B cell (primary cell): Measurements from ENCODE around the gene RPTOR. TPM values are rescaled to one million over a fixed set of nuclear protein-coding genes. Genes with fewer than 3 reads are reported as not detected.
"Not testable (repeated sequence)": the region's sequence is repeated elsewhere in the genome, so short reads cannot be mapped to it uniquely, and the experiment has no call there.

Source experiments
- ATAC-seq: fragments of 200-7000 bp; cut with Tn5 transposase; one replicate; pipeline ENCODE4 v1.10.0; 2021; ENCODE audit warnings: low read depth, mild to moderate bottlenecking, moderate number of reproducible peaks, moderate library complexity
- CTCF ChIA-PET: fragments of 350-600 bp; sonication (Branson Sonifier 250); formaldehyde crosslinking; loops from one replicate; lab custom pipeline; 2021; ENCODE audit warnings: antibody characterized with exemption, inconsistent platforms; lab: Charles Lee
- POLR2A ChIA-PET: fragments of 350-600 bp; sonication (Branson Sonifier 250); formaldehyde crosslinking; loops from one replicate; lab custom pipeline; 2021; ENCODE audit warnings: antibody characterized with exemption; lab: Charles Lee
- DNase-seq: peaks from one replicate; pipeline ENCODE4 v3.0.0; 2013
- H2AFZ ChIP-seq: 2 replicates; pipeline ENCODE4 v1.6.1; 2012; ENCODE audit warnings: mild to moderate bottlenecking, low read depth, low read length; ENCODE audit not compliant: insufficient read depth, poor library complexity, severe bottlenecking
- H3K27ac ChIP-seq, 2 donors: 1 replicate in 1 of 2; 2 replicates in 1 of 2; pipeline ENCODE4 v1.5.1; 2012 to 2013; ENCODE audit warnings: low read length in 2 of 2, mild to moderate bottlenecking in 2 of 2, moderate library complexity in 1 of 2
- H3K27me3 ChIP-seq, 4 experiments: fragments of 200-600 bp in 1 of 4; sonication (generic) in 1 of 4; replicated peaks in 1 of 4; 1 replicate in 2 of 4; 2 replicates in 2 of 4; pipeline versions ENCODE4 v1.6.1 to v1.7.0; 2013 to 2016; ENCODE audit warnings: low read length in 3 of 4, mild to moderate bottlenecking in 2 of 4, mixed read lengths in 1 of 4, moderate library complexity in 1 of 4; ENCODE audit not compliant: insufficient read depth in 4 of 4, control insufficient read depth in 3 of 4; ENCODE audit errors: control extremely low read depth in 1 of 4
- H3K36me3 ChIP-seq, 2 experiments: replicated peaks in 1 of 2; 1 replicate in 1 of 2; 2 replicates in 1 of 2; pipeline versions ENCODE4 v1.6.1 to v1.7.1; 2013; ENCODE audit warnings: low read length in 1 of 2; ENCODE audit not compliant: insufficient read depth in 2 of 2, control insufficient read depth in 1 of 2; ENCODE audit errors: control extremely low read depth in 1 of 2, extremely low read depth in 1 of 2
- H3K4me1 ChIP-seq, 2 donors: fragments of 200-600 bp in 1 of 2; sonication (generic) in 1 of 2; 1 replicate in 1 of 2; 2 replicates in 1 of 2; pipeline versions ENCODE4 v1.5.1 to v1.6.1; 2013 to 2017; ENCODE audit warnings: low read length in 2 of 2; ENCODE audit not compliant: control insufficient read depth in 2 of 2, insufficient read depth in 2 of 2
- H3K4me2 ChIP-seq: replicated peaks from 2 replicates; pipeline ENCODE3; 2012; ENCODE audit warnings: mild to moderate bottlenecking, low read depth, low read length; ENCODE audit not compliant: poor library complexity, severe bottlenecking
- H3K4me3 ChIP-seq, 5 experiments: fragments of 200-600 bp in 1 of 5; sonication (generic) in 1 of 5; 1 replicate in 3 of 5; 2 replicates in 2 of 5; pipeline versions ENCODE4 v1.5.1 to v1.7.0; 2011 to 2016; ENCODE audit warnings: low read length in 4 of 5, mild to moderate bottlenecking in 4 of 5, low read depth in 2 of 5, control low read depth in 1 of 5, moderate library complexity in 1 of 5; ENCODE audit not compliant: insufficient read depth in 1 of 5; ENCODE audit errors: control extremely low read depth in 1 of 5, extremely low read depth in 1 of 5
- H3K79me2 ChIP-seq: fragments of 200-600 bp; sonication (generic); one replicate; pipeline ENCODE4 v1.6.0; 2016; ENCODE audit warnings: low read length; ENCODE audit not compliant: control insufficient read depth, insufficient read depth
- H3K9ac ChIP-seq: fragments of 200-600 bp; sonication (generic); 2 replicates; pipeline ENCODE4 v1.6.1; 2017; ENCODE audit warnings: mild to moderate bottlenecking, low read length, moderate library complexity
- H3K9me3 ChIP-seq, 3 donors: one replicate each; pipeline versions ENCODE4 v1.6.1 to v1.7.1; 2013; ENCODE audit warnings: low read length in 2 of 3; ENCODE audit not compliant: control insufficient read depth in 2 of 3, insufficient read depth in 1 of 3; ENCODE audit errors: control extremely low read depth in 1 of 3
- H4K20me1 ChIP-seq: 2 replicates; pipeline ENCODE4 v1.6.0; 2012; ENCODE audit warnings: mild to moderate bottlenecking, low read length; ENCODE audit not compliant: insufficient read depth, control insufficient read depth, poor library complexity, severe bottlenecking
- H3K27ac Mint-ChIP-seq: one replicate; pipeline ENCODE4 v1.8.0; 2021; ENCODE audit warnings: mixed read lengths
- H3K27me3 Mint-ChIP-seq: one replicate; pipeline ENCODE4 v1.8.0; 2021; ENCODE audit warnings: mixed read lengths
- H3K4me1 Mint-ChIP-seq: one replicate; pipeline ENCODE4 v1.8.0; 2021; ENCODE audit warnings: mixed read lengths
- H3K4me3 Mint-ChIP-seq: one replicate; pipeline ENCODE4 v1.8.0; 2021; ENCODE audit warnings: mixed read lengths
- H3K9me3 Mint-ChIP-seq: one replicate; pipeline ENCODE4 v1.8.0; 2022; ENCODE audit warnings: mixed read lengths; ENCODE audit not compliant: insufficient read depth
- CTCF ChIP-seq: fragments of 200-600 bp; IDR thresholded peaks from one replicate; pipeline ENCODE4 v1.8.0; 2022; ENCODE audit warnings: antibody characterized with exemption, mild to moderate bottlenecking
- EZH2 ChIP-seq: IDR thresholded peaks from 2 replicates; pipeline ENCODE4 v1.6.1; 2012; ENCODE audit warnings: borderline replicate concordance, low read depth, mild to moderate bottlenecking, moderate library complexity, low read length; ENCODE audit not compliant: insufficient read depth, poor library complexity, severe bottlenecking
- WGBS: methylation state at CpG from one replicate; pipeline ENCODE4 v1.1.5; 2013; ENCODE audit warnings: missing lambda C conversion rate; ENCODE audit not compliant: insufficient coverage; 5-methylcytosine and 5-hydroxymethylcytosine counted together
- intact Hi-C: fragments of 100-400 bp; cut with micrococcal nuclease; formaldehyde crosslinking; loops from one replicate; pipeline ENCODE4 v1.10.0; 2022
- polyA plus RNA-seq: library from polyadenylated mRNA; depleted of rRNA; stranded (reverse); fragments of >200 nt; gene quantifications from 2 replicates; pipeline ENCODE4 v1.2.3, GENCODE V29; 2012
- total RNA-seq, 2 donors: library from RNA; stranded (reverse); fragments of 120-200 nt in 1 of 2; gene quantifications; 1 replicate in 1 of 2; 2 replicates in 1 of 2; pipeline versions ENCODE4 v1.2.3 to v1.2.4, GENCODE V29; 2013 to 2022

The RPTOR gene
- total and polyA plus RNA-seq, 2 donors (not counting 1 experiment from before 2014, with no cell fraction given): 13.4 to 58.8 TPM

GRCh38 chr17:80625627-80626026 is 81.0 kb downstream of the RPTOR start:
- H3K27me3 ChIP-seq: no peaks in the 10 kb centered on the region
- H4K20me1 ChIP-seq: peaks cover 15% of the 10 kb centered on the region
- H3K79me2 ChIP-seq: peaks cover 38% of the 10 kb centered on the region
- Mint-ChIP-seq H3K4me3 (no peak overlapping the region), H3K27ac (no peak overlapping the region), H3K4me1 (peaks cover 6% of the 10 kb centered on the region), H3K27me3 (no peaks in the 10 kb centered on the region), H3K9me3 (no peaks in the 10 kb centered on the region)
- no peak overlapping the region for H3K4me2 ChIP-seq
- peaks cover 0 to 11% of the 10 kb centered on the region in 2 experiments for H3K36me3 ChIP-seq
- H3K4me3 ChIP-seq: no peak overlapping the region
- ATAC-seq (no peak), DNase-seq (no peak)
- no peaks in the 10 kb centered on the region for H3K4me1 ChIP-seq
- H2AFZ ChIP-seq: no peak overlapping the region
- intact Hi-C loops: no loop called here
- ChIA-PET CTCF (no interaction called here), POLR2A (no interaction called here)
- 98% methylated on average over 10 of the region's 14 CpGs for WGBS
- TF ChIP-seq EZH2 (no peak), CTCF (no peak)
- no peak overlapping the region for H3K9ac ChIP-seq
- H3K9me3 ChIP-seq: no peaks in the 10 kb centered on the region
- H3K27ac ChIP-seq: no peak overlapping the region

- H3K4me3 Mint-ChIP-seq, H3K9ac ChIP-seq, H3K4me1 Mint-ChIP-seq, POLR2A ChIA-PET, H3K27me3 Mint-ChIP-seq, H3K4me3 ChIP-seq, H3K9me3 Mint-ChIP-seq, H3K27me3 ChIP-seq, ATAC-seq, DNase-seq, H3K4me2 ChIP-seq, intact Hi-C loops, H2AFZ ChIP-seq, H3K27ac Mint-ChIP-seq, H3K9me3 ChIP-seq, H3K27ac ChIP-seq, H3K4me1 ChIP-seq: not testable (repeated sequence)
- peaks cover 20% of the 10 kb centered on the region for H3K79me2 ChIP-seq
- WGBS: 93% methylated on average over 4 of the region's 7 CpGs
- peaks cover 0 to 11% of the 10 kb centered on the region in 2 experiments for H3K36me3 ChIP-seq
- H4K20me1 ChIP-seq: peaks cover 16% of the 10 kb centered on the region
- CTCF ChIA-PET: interaction anchor here (1.9 kb wide), 1 partner anchor 53 kb away, joined by 4 read pairs; no protein-coding TSS in a partner anchor
Measured at GRCh38 chr17:80628881-80629280, 84.2 kb downstream of the RPTOR start.
